T-helper 2 cell treated with Interferon-gamma antibody and Interleukin-4, amounts not matched to agents 100 ng/mL and 5 ng/mL, for 36 hours (primary cell): ENCODE measurements around the gene AGBL2. TPM values are rescaled to one million over a fixed set of nuclear protein-coding genes. Genes with fewer than 3 reads are reported as not detected.
"Not testable (repeated sequence)": the region's sequence is repeated elsewhere in the genome, so short reads cannot be mapped to it uniquely, and the experiment has no call there.

Experiments used
- intact Hi-C: fragments of 100-400 bp; cut with micrococcal nuclease; formaldehyde crosslinking; loops from one replicate; pipeline ENCODE4 v1.15.1; 2023
- total RNA-seq: library from RNA; stranded (reverse); gene quantifications from 2 replicates; pipeline ENCODE4 v1.2.3, GENCODE V29; 2022

Gene AGBL2, protein sequence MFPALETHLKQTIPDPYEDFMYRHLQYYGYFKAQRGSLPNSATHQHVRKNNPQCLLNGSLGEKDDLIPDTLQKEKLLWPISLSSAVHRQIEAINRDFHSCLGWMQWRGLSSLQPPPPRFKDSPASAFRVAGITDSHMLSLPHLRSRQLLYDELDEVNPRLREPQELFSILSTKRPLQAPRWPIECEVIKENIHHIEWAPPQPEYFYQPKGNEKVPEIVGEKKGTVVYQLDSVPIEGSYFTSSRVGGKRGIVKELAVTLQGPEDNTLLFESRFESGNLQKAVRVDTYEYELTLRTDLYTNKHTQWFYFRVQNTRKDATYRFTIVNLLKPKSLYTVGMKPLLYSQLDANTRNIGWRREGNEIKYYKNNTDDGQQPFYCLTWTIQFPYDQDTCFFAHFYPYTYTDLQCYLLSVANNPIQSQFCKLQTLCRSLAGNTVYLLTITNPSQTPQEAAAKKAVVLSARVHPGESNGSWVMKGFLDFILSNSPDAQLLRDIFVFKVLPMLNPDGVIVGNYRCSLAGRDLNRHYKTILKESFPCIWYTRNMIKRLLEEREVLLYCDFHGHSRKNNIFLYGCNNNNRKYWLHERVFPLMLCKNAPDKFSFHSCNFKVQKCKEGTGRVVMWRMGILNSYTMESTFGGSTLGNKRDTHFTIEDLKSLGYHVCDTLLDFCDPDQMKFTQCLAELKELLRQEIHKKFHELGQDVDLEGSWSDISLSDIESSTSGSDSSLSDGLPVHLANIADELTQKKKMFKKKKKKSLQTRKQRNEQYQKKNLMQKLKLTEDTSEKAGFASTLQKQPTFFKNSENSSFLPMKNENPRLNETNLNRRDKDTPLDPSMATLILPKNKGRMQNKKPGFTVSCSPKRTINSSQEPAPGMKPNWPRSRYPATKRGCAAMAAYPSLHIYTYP
- 5.1 and 5.2 TPM in 2 replicates for total RNA-seq

DNA sequence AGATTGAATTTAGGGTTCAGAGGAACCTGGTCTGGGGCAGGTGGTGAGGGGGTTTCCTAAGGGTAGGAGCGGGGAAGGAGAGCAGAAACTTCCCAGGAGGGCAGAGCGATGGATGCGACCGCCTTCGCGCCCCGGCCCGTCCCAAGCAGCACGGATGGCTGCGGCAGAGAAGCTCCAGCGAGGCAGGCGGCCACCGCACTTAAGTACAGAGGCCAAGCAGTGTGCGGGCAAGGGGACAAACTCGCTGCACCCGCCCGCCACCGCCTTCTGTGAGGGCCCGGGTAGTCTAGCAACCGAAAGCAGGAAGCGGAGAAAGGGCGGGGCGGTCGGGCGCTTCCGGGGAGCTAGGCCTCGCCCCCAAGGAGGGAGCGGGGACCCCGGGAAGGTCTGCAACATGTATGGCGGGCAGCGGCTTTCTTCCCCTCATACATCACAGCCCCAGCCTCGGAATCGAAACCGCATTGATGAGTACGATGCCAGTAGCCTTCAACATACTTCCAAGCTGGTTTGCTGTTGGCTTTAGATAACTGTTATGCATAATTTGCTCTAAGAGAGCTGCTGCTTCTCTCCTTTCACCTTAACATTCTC is at the start of gene AGBL2:
Gene AGBL2, minus strand, starts transcription at position 288 of the 588 bp plus-strand sequence. CDS start 719 bp downstream, outside the sequence.
- intact Hi-C loops, result loop anchor here (1.0 kb wide), 3 partner anchors 52 to 162 kb away; partner anchors contain the start of genes CELF1, FNBP4 and MTCH2

DNA sequence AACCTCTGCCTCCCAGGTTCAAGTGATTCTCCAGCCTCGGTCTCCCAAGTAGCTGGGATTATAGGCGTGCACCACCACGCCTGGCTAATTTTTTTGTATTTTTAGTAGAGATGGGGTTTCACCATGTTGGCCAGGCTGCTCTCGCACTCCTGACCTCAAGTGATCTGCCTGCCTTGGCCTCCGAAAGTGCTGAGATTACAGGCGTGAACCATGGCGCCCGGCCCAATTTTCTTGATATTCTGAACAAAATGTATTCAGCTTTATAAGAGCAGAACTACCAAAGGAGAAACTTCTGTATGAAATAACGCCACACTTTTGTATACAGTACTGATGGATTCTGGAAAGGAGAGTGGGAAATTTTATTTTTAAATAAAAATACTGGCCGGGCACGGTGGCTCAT is 44.1 kb upstream of the AGBL2 start:
- intact Hi-C loops, result not testable (repeated sequence)

DNA sequence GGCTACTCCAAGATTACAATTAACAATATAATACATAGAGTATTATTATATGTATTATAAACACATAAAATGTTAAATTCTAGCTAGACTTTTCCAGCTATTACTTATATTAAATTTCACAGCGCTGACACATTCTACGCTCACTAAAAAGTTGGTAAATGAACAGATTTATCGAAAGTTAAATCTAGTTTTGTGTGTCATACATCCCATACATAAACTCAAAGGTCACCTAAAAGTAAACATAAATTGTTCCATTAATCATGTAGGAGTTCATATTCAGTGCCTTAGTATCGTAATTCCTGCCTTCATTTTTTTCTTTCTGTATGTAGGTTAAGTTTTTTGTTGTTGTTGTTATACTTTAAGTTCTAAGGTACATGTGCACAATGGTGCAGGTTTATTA is 41.0 kb upstream of the AGBL2 start:
- intact Hi-C loops, result no loop called here

DNA sequence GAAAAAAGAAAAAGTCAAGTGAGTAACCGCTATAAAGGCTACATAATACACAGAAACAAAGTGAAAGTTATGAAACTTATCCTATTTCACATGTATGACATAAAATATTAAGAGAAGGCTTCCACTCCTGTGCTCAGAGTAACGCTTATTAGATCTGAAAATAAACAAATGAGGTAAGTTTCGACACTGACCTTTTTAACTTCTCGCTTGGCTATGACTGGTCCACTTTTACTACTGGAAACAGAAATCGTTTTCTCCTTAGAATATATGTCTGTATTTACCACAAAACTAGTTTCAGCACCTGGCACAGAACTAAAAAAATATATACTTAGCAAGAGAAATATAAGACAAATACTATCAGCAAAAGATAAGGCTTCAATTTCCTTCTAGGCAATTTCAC is 35.6 kb upstream of the AGBL2 start:
- intact Hi-C loops, result no loop called here

DNA sequence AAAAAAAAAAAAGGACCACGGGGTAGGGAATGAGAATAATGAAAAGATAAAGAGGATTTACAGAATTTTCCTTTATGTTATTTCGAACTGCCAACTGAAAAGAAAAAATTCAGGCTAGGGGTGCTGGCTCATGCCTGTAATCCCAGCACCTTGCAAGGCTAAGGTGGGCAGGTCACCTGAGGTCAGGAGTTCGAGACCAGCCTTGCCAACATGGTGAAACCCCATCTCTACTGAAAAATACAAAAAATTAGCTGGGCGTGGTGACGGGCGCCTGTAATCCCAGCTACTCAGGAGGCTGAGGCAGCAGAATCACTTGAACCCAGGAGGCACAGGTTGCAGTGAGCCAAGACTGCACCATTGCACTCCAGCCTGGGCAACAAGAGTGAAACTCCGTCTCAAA is 27.3 kb upstream of the AGBL2 start:
- intact Hi-C loops, result not testable (repeated sequence)

DNA sequence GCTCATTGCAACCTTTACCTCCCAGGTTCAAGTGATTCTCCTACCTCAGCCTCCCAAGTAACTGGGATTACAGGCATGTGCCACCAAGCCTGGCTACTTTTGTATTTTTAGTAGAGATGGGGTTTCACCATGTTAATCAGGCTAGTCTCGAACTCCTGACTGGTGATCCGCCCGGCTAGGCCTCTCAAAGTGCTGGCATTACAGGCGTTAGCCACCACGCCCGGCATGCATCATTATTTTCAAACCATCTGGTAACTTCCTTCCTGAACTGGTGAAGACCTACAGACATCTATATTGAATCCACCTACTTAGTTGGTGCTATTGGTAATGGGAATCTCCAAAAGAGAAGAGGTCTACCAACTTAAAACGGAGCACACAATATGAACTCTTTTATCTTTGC is 22.6 kb upstream of the AGBL2 start:
- intact Hi-C loops, result not testable (repeated sequence)

DNA sequence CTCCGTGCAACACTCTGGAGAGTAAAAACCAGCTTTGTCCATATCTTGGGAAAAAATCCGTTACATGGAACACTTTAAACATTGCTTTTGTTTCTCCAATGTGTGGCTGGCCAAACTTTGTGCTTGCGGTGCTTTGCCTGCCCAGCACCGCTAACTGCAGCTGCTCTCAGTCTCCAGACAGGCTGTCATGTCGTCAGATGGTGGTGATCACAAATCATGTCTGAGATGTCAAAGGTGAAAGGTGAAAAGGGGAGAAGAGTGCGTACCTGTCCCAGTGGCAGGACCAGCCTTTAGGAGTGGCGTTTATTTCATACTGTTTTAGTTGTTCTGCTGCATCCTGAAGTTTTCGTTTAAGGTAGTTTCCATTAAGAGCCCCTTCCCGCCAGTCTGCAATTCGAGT is 17.1 kb upstream of the AGBL2 start:
- intact Hi-C loops, result no loop called here

DNA sequence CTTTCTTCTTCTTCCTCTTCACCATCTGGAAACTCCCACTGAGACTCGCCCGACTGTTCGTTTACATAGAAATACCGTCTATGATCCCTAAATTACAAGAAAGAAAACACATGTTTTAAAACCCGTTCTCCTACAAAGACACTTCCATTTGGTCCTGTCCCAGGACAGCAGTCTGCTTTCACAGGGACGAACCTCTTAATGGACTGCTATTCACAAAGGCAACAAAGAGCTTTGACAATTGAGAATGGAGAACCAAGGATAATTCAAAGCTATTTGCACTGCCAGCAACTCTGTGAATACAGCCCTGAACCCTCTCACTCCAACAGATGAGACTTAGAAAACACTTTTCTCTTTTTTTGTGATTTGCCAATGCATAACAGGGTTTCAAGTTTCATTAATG is 16.3 kb upstream of the AGBL2 start:
- intact Hi-C loops, result no loop called here

DNA sequence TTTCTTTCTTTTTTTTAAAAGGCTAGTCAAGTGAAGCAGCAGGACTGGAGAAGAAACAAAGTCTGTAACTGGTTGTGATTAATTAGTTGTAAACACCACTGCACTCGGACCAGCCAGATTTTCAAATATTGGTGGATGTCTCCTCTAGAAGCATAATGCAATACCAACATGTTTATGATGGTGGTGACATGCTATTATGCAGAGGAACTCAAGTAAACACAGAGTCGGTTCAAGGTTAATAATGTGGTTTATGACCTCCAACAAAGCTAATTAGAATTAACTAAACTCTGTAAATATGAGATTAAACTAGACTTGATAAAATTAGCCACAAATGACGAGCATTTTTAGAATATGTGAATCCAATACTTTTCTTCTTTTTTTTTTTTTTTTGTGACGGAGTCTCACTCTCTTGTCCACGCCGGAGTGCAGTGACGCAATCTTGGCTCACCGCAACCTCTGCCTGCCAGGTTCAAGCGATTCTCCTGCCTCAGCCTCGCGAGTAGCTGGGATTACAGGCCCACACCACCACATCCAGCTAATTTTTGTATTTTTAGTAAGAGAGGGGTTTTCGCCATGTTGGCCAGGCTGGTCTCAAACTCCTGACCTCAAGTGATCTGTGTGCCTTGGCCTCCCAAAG is 11.8 kb upstream of the AGBL2 start:
- intact Hi-C loops, result no loop called here

DNA sequence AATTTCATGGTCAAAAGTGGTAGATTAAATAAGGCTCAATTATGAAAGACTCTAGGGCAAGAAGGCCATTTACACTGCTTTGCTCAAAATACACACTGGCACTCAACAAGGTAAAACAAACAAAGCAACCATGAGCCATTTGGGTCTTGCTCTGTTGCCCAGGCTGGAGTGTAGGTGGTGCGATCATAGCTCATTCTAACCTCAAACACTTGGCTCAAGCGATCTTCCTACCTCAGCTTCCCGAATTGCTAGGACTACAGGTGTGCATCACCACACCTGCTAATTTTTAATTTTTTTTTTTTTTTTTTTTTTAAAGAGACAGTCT is 10.9 kb upstream of the AGBL2 start:
- intact Hi-C loops, result no loop called here

DNA sequence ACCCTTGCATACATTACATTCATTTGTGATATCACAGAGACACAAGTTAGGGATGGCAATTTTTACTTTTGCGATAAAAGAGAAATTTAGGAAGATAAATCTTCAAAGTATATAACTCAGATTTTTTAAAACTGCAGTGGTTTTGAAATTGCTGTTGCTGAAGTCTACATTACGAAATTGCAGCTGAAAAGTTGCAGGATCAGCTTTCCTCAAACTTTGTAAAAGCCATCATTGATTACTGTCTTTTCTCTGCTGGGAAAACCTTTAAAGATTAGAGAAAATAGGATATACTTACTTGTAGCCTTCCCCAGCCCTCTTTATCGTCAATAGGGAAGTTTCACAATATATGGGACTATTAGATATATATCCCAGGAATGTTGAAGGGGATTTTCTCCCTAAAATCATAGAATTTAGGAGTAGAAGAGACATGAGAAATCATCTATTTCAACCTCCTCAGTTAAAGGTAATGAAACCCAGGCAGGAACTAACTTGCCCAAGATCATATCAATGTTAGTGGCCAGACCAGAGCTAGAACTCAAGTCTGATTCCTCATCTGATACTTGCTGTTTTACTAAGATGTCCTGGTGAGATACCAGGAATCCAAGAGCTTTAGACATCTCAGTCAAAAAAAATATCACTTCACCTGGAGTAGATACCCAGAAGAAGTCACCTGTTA is 10.4 kb upstream of the AGBL2 start:
- intact Hi-C loops, result no loop called here

DNA sequence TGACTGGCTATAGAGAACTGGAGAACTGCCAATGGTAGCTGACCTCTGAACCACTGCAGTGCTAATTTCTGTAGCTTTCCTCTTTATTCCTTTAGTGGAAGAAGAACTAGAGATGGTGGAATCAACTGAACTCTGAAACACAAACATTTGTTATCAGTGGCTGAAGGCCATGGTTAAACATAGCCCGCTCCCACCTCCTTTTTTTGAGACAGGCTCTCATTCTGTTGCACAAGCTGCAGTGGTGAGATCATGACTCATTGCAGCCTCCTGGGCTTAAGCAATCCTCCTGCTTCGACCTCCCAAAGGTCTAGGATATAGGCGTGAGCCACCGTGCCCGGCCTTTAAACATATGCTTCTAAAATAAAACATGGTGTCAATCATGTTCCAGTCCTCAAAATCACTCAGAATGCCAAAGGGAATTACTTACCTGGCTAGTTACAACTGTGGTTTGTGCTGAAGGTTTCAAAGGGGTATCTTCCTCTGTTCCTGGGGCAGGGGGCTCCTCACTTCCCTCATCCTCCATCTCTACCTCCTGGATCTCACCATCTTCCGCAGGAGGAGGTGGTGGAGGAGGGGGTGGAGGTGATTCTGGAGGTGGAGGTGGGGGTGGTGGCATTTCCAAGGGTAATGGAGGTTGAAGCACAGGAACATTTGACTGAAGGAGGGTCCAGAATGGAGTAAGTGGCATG is 9.0 kb upstream of the AGBL2 start:
- intact Hi-C loops, result no loop called here

DNA sequence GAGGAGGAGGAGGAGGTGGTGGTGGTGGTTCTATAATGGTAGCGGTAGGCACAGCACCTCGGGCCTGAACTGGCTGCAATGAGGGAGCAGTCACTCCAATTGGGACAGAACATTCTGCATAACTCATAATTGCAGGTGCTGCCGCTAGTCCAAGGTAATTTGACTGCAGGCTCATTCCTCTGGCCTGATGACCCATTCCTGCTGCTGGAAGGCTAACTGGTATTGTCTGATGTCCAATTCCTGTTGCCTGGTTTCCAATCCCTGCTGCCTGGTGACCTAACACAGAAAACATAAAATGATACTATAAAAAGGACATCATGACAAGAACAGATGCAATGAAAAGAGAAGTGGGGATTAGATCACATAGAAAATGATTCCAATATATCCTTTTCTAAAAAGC is 7.9 kb upstream of the AGBL2 start:
- intact Hi-C loops, result no loop called here

DNA sequence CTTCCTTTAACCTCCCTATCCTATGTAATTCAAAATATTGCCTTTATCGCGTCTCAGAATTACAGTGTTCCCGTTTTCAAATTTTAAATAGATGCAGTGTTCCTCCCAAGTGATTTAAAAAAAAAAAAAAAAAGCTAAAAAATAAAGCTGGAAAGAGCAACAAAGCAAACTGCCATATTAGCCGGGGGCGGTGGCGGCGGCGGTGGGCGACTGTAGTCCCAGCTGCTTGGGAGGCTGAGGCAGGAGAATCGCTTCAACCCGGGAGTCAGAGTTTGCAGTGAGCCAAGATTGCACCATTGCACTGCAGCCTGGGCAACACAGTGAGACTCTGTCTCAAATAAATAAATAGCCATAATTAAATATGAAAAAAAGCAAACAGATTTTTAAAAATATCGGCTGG is 5.5 kb upstream of the AGBL2 start:
- intact Hi-C loops, result no loop called here

DNA sequence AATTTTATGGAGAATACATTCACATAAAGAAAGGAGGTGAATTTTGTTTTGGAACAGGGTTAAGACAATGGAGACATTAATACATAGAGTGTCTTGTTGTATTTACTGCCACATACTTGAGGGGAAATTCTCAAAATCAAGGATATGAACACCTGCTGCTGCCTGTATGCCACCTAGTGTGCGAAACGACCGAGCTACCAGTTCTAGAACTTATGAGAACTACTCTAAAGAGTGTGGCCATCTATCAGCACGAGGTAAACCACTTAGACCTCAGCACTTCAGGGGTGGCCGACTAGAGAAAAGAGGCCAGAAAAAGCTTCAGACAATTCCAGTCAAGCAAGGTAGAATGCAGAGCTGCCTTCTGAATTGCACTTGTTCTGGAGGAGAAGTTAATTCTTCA is 1.5 kb upstream of the AGBL2 start:
- intact Hi-C loops, result no loop called here

DNA sequence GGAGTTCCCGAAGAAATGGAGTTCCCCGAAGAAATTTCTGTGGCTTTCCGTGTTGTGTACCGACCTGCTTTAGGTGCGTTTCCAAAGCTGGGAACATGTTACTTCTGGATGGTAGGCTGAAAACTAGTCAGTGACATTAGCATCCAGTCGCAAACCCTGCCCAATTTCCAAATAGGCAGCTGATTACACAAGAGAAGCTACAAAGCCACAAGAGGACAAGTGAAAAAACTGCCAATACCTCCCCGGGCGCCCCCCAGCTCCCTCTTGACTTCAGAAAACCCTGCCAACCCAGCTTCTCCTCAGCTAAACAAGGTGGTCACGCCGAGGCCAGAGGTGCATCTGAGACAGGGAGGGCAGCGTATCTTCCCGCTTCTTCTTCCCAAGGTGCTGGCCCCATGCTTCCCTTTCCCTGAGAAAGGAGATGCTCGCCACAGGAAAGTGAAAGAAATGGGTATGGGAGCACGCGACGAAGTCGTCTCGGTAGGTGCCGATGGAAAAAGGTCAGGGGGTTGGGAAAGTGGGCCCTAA is 551 bp downstream of the AGBL2 start:
- intact Hi-C loops, result loop anchor here (1.0 kb wide), 3 partner anchors 53 to 161 kb away; partner anchors contain the start of genes CELF1, FNBP4 and MTCH2

DNA sequence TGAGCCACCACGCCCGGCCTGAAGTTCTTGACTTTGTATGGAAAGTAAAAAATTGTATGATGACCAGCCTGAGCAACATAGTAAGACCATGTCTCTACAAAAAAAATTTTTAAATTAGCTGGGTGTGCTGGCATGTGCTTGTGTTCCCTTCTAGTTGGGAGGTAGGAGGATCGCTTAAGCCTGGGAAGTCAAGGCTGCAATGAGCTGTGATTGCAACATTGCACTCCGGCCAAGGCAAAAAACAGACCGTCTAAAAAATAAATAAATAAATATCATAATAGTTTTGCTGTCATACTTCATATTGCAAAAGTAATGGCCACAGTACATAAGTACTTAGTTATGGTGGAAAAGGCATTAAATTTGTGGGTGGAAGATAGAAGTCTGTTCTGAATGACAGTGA is 3.4 kb downstream of the AGBL2 start:
- intact Hi-C loops, result no loop called here

DNA sequence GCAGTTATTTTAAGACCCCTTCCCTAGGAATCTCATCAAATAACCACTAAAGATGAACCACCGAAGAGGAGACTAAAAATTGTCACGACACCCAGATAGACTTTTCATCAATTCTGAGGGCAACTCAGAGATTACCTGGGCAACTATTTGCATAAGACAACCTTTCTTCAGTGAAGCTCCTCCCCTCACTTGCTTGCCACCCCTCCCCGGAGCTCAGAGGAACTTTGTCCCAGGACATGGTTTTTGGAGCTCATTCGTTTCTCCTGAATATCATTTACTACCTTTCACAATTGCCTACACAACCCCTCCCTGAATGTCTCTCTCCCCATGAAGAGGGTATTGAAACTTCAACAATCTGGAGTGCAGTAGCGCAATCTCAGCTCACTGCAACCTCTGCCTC is 3.9 kb downstream of the AGBL2 start:
- intact Hi-C loops, result no loop called here

DNA sequence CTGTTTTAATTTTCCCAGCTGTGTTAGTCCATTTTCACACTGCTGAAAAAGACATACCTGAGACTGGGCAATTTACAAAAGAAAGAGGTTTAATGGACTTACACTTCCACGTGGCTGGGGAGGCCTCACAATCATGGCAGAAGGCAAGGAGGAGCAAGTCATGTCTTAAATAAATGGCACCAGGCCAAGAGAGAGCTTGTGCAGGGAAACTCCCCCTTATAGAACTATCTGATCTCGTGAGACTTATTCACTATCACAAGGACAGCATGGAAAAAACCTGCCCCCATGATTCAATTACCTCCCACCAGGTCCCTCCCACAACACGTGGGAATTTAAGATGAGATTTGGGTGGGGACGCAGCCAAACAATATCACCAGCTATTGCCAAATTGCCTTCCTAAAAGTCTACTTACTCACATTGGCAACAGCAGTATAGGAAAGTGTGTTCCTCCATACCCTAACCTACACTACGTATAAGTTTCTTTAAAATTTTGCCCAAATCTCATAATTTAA is 7.8 kb downstream of the AGBL2 start:
- intact Hi-C loops, result not testable (repeated sequence)

DNA sequence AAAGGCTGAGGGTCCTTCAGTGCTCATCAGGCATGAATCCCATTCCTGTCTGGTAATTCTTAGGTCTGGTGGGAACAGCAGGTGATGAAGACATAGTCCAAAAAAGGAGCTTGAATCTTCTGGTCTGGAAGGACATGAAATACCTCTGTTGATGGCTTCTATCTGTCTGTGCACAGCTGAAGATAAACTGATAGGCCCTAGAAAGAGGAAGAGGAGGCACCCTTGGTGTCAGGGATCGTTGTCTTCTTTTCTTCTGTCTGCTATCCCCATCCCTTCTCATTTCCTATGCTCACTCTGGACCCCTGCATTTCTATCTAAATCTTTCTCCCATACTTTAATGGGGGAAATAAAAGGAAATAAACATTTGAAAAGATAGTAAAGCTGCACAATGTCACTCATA is 9.4 kb downstream of the AGBL2 start:
- intact Hi-C loops, result no loop called here
